Esophagus (tissue), 2 donors: Measurements from ENCODE around the gene INMT. TPM values are rescaled to one million over a fixed set of nuclear protein-coding genes. Genes with fewer than 3 reads are reported as not detected.

Source experiments
- H3K27ac ChIP-seq, 2 donors: one replicate each; pipeline ENCODE4 v1.5.1; 2013; ENCODE audit warnings: low read depth in 2 of 2, mild to moderate bottlenecking in 2 of 2, inconsistent platforms in 1 of 2, low read length in 1 of 2, moderate library complexity in 1 of 2
- H3K27me3 ChIP-seq, 2 donors: one replicate each; pipeline ENCODE4 v1.6.1; 2013; ENCODE audit warnings: low read length in 2 of 2, control low read depth in 1 of 2, mild to moderate bottlenecking in 1 of 2; ENCODE audit not compliant: insufficient read depth in 2 of 2, control insufficient read depth in 1 of 2
- H3K36me3 ChIP-seq, 2 donors: one replicate each; pipeline ENCODE4 v1.6.1; 2013; ENCODE audit warnings: low read length in 1 of 2; ENCODE audit not compliant: control insufficient read depth in 2 of 2, insufficient read depth in 2 of 2
- H3K4me1 ChIP-seq, 2 donors: one replicate each; pipeline ENCODE4 v1.6.1; 2013; ENCODE audit warnings: low read length in 1 of 2; ENCODE audit not compliant: control insufficient read depth in 2 of 2, insufficient read depth in 2 of 2
- H3K4me3 ChIP-seq, 2 donors: one replicate each; pipeline ENCODE4 v1.5.1; 2013; ENCODE audit warnings: low read length in 2 of 2, mild to moderate bottlenecking in 2 of 2, low read depth in 1 of 2, moderate library complexity in 1 of 2
- H3K9me3 ChIP-seq, 2 donors: one replicate each; pipeline ENCODE4 v1.6.1; 2013; ENCODE audit warnings: mild to moderate bottlenecking in 2 of 2, low read depth in 1 of 2, low read length in 1 of 2, moderate library complexity in 1 of 2; ENCODE audit not compliant: control insufficient read depth in 2 of 2, insufficient read depth in 1 of 2
- WGBS, 2 donors: extraction: QIAGEN DNeasy Blood & Tissue Kit; methylation state at CpG; one replicate each; pipeline ENCODE4 v1.1.7; 2013; 5-methylcytosine and 5-hydroxymethylcytosine counted together
- polyA plus RNA-seq, 2 donors: library from polyadenylated mRNA; stranded (reverse); fragments of 200-250 nt; gene quantifications; one replicate each; pipeline ENCODE4 v1.2.3, GENCODE V29; 2013
- donor health status: healthy with polysubstance abuse.
- donor health status: Bipolar disorder and iron deficiency.

The INMT gene
- 1 to 10 TPM; 2.4 to 4.5 TPM for polyA plus RNA-seq

- Histone ChIP-seq H3K36me3 (no peaks in the 10 kb centered on the region), H3K4me3 (peak within 1 kb of the TSS; percentile 0 to 36), H3K27me3 (no peaks in the 10 kb centered on the region), H3K27ac (peak within 1 kb of the TSS; percentile 65 to 78), H3K9me3 (peaks cover 0 to 1% of the 10 kb centered on the region in 2 donors), H3K4me1 (peaks cover 5% of the 10 kb centered on the region in 2 donors)
- WGBS, 2 donors: 65 to 66% methylated on average over 6 of the region's 6 CpGs
Measured at GRCh38 chr7:30751696-30752273, at the start of gene INMT. TSS of gene INMT (plus strand) at chr7:30752135. CDS start at chr7:30752151, 16 bp downstream.

GRCh38 chr7:30702200-30702599, 49.7 kb upstream of the INMT start:
- Histone ChIP-seq H3K27me3 (no peaks in the 10 kb centered on the region), H3K9me3 (no peaks in the 10 kb centered on the region), H3K27ac (no peak overlapping the region), H3K4me1 (peaks cover 0 to 2% of the 10 kb centered on the region in 2 donors), H3K4me3 (no peak overlapping the region), H3K36me3 (no peaks in the 10 kb centered on the region)
- 82 to 88% methylated on average over 1 of the region's 1 CpG for WGBS, 2 donors

DNA sequence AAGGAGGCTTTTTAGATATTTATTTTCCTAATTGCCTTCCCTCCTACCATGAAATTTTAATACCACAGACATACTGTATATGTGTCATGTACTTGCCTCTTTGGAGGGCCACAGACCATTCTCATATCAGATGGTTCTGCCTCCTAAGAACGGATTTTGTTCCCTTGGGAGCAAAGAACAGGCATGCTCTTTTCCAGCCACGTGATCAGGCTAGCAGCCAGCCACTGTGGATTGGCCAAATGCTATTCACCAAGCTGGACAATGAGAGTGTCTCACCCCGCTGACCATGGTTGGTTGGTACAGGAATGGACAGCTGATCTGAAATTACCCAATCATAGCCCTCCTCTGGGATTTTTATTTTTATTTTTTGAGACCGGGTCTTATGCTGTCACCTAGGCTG, 48.2 kb upstream of the INMT start:
- Histone ChIP-seq H3K27ac (no peak overlapping the region), H3K9me3 (no peaks in the 10 kb centered on the region), H3K36me3 (no peaks in the 10 kb centered on the region), H3K4me1 (peaks cover 0 to 2% of the 10 kb centered on the region in 2 donors), H3K27me3 (no peaks in the 10 kb centered on the region), H3K4me3 (no peak overlapping the region)
- WGBS, 2 donors: 76 to 78% methylated on average over 4 of the region's 4 CpGs

DNA sequence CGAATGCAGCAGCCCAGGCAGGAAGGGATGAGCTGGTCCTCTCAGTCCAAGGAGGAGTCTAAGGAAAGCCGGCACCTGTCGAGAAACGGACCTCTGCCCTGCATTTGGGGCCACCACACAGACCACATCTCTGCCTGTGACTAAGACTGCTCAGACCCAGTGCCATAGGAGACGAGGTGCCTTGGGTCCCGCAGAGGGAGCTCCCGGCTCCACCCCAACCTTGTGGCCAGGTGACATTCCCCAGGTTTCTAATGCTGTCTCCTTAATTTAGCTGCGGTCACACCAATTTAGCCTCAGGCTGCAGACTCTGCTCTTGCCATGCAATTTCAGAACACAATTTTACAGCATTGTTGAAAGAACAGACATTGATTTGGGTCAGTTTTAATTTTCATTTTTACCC, 46.9 kb upstream of the INMT start:
- Histone ChIP-seq H3K27me3 (no peaks in the 10 kb centered on the region), H3K9me3 (no peaks in the 10 kb centered on the region), H3K36me3 (no peaks in the 10 kb centered on the region), H3K4me1 (no peaks in the 10 kb centered on the region), H3K27ac (no peak overlapping the region), H3K4me3 (no peak overlapping the region)
- 83 to 87% methylated on average over 7 to 8 of the region's 8 CpGs for WGBS, 2 donors

GRCh38 chr7:30705596-30705995, 46.3 kb upstream of the INMT start:
- H3K4me1 ChIP-seq: no peaks in the 10 kb centered on the region
- no peaks in the 10 kb centered on the region for H3K9me3 ChIP-seq
- no peak overlapping the region for H3K27ac ChIP-seq
- H3K4me3 ChIP-seq: no peak overlapping the region
- no peaks in the 10 kb centered on the region for H3K36me3 ChIP-seq
- whole genome bisulfite sequencing, 2 donors: 77 to 82% methylated on average over 13 of the region's 13 CpGs
- H3K27me3 ChIP-seq: no peaks in the 10 kb centered on the region

DNA sequence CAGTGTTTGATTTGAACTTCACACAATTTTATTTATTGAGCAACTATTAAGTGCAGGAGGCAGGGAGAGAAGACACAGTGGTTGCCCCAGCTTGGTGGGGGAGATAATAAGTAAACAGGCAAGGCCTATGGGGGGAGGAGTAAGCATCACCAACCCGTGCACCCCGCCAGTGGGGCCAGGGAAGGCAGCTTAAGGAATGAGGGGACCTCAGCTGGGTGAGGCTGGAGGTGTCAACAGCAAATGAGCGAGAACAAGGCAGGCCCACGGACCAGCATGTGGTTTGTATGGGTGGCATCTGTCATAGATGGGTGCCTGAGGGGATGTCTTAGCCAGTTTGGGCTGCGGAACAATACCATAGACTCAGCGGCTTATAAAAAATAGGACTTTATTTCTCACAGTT, 45.6 kb upstream of the INMT start:
- Histone ChIP-seq H3K9me3 (no peaks in the 10 kb centered on the region), H3K36me3 (no peaks in the 10 kb centered on the region), H3K4me1 (no peaks in the 10 kb centered on the region), H3K27ac (no peak overlapping the region), H3K27me3 (no peaks in the 10 kb centered on the region), H3K4me3 (no peak overlapping the region)
- WGBS, 2 donors: 85 to 91% methylated on average over 6 of the region's 6 CpGs

DNA sequence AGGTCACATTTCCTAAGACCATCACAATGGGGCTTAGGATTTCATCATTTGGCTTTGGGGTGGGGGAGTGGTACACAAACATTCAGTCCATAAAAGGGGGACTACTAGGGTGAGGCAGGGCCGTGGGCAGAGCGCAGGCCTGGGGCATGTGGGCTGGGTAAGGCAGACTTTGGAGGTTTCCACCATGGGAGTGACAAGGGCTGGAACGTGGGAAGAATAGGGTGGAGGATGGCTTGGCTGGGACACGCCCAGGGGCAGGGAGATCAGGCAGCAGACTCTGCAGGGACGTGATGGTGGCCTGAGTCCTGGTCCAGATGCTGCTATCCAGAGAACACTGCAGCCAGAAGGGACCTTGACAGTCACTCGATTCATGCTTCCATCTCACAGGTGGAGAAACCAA, 45.0 kb upstream of the INMT start:
- no peak overlapping the region for H3K27ac ChIP-seq
- 72 to 80% methylated on average over 6 of the region's 6 CpGs for WGBS, 2 donors
- no peaks in the 10 kb centered on the region for H3K4me1 ChIP-seq
- no peak overlapping the region for H3K4me3 ChIP-seq
- no peaks in the 10 kb centered on the region for H3K9me3 ChIP-seq
- no peaks in the 10 kb centered on the region for H3K36me3 ChIP-seq
- no peaks in the 10 kb centered on the region for H3K27me3 ChIP-seq

GRCh38 chr7:30707391-30708357, 44.3 kb upstream of the INMT start:
- Histone ChIP-seq H3K36me3 (no peaks in the 10 kb centered on the region), H3K9me3 (no peaks in the 10 kb centered on the region), H3K27ac (no peak overlapping the region), H3K4me3 (no peak overlapping the region), H3K4me1 (no peaks in the 10 kb centered on the region), H3K27me3 (no peaks in the 10 kb centered on the region)
- WGBS, 2 donors: 67 to 73% methylated on average over 16 of the region's 16 CpGs

DNA sequence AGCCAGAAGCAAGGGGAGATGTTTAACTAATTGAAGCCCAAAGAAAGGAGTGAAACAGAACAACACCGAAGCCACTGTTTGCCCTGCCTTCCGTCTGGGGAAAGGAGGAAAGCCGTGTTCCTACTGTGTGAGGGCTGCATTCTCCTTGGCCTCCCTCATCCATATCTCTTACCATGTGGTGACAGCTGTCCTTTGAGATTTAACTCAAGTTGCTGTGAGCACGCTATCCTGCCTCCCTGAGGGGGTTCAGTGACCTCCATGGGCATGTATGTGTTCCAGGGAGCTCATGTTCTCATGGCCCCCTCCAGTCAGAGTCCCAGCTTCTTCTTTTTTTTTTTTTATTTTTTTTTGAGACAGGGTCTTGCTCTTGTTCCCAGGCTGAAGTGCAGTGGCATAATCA, 43.5 kb upstream of the INMT start:
- Histone ChIP-seq H3K4me3 (no peak overlapping the region), H3K27me3 (no peaks in the 10 kb centered on the region), H3K9me3 (no peaks in the 10 kb centered on the region), H3K27ac (no peak overlapping the region), H3K4me1 (peaks cover 0 to 1% of the 10 kb centered on the region in 2 donors), H3K36me3 (no peaks in the 10 kb centered on the region)
- WGBS, 2 donors: 77 to 78% methylated on average over 4 of the region's 4 CpGs
